IPS-11a (cell line): ENCODE results near the gene CAMTA1.
A peak's percentile ranks its signal among the peaks of the same experiment; 100 is the strongest.
"Not testable (repeated sequence)": the region's sequence is repeated elsewhere in the genome, so short reads cannot be mapped to it uniquely, and the experiment has no call there.

ENCODE experiments used
- H3K4me3 ChIP-seq: one replicate; pipeline ENCODE4 v1.5.1; 2013; ENCODE audit warnings: low read depth, low read length, control low read depth

The CAMTA1 gene

DNA sequence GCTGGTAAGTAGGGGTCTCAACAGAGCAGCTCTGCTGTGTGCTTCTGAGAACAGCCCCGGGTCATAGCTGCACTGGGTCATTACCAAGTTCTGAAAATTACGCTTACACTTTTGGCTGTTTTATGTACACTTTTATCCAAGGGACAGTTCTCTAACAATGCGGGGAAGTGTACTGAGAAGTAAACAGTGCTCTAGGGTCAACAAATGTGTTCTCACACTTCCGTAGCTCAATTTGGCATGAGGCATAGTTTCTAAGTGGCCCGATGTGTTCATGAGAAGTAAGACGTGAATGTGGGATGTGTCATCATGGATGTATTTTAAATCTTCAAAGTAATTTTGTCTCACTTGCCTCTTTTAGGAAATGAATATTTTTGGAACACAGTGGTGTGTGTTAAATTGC, 975.0 kb downstream of the CAMTA1 start:
- no peak overlapping the region for H3K4me3 ChIP-seq

DNA sequence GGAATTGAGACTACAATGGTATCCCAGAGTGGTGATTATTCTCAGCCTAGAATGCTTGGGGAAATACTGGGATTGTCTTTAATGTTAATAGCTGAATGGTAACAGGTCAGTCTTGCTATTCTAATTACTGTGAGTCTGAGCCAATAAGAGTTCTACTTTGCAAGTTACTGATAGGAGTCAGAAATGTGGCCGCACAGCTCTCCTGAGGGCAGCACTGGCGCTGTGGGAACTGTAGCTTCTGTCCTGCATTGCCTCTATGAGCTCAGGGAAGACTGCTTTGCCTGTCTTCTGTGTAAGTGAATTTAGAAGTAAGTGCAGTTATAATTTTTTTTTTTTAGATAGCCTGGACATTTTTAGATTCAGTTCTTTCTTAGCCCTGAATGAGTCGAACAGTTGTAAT, 975.8 kb downstream of the CAMTA1 start:
- no peak overlapping the region for H3K4me3 ChIP-seq

DNA sequence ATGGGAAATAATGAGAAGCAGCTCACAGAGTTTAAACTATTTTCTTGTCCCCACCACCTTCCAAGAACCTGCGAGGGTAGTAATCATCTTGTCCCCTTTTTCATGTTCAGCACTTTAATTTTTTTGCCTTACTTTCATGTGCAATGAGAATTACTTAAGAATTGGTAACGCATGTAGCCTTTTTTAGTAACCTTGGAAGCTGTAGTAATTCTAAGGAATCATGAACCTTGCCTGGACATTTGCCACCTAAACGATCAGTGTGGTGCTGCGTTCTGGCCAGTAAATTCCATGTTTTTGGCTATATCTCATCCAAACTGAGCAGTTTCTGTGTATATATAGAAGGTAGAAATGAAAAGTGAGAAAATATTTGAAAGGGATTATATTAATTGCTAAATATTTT, 981.9 kb downstream of the CAMTA1 start:
- no peak overlapping the region for H3K4me3 ChIP-seq

DNA sequence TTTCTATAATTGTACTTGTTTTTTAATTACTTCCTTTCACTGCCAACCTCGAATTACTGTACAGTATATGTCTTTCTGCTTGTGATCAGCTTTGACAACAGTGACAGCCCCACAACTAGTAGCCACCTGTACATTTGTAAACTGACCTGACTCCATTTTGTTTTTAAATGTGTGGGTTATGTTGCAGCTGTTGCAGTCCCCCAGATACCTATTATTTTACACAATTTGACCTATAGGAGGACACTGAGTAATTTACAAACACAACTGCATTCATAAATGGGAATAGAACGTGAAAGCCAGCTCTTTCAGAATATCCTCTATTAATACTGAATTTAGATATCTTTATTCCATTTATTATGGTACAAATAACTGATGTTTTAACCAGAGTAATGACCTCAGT, 983.3 kb downstream of the CAMTA1 start:
- no peak overlapping the region for H3K4me3 ChIP-seq

DNA sequence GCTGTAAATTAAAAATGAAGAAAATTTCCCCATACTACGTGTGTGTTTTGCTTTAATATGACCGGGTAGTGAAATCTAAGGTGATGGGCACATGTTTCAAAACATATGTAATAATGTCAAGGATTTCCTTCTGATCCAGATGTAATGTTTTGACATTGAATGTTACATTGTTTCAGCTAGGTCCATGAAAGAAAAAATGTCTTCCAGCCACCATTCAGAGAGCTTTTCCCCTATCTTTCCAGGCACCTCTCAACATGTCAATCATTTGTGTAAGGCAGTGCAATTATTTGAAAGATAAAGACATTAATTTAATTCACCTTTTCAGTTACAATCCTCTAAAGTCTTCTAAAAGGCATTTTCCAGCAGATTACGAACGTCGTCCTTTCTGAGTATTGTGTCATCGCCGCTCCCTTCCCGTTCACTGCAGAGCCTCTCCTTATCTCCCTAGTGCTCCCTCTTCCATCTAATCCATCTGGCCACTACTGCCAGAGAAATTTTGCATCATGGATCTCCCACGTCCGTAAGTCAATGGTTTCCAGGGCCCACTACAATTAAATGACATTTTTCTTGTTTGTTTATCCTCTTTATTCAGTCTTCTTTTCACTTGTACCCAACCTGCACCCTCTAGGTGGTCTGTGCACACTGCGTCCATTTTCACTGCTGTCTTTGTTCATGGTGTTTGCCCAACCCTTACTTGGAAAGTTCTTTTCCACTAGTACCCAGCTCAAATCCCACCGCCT, 984.6 kb downstream of the CAMTA1 start:
- no peak overlapping the region for H3K4me3 ChIP-seq

DNA sequence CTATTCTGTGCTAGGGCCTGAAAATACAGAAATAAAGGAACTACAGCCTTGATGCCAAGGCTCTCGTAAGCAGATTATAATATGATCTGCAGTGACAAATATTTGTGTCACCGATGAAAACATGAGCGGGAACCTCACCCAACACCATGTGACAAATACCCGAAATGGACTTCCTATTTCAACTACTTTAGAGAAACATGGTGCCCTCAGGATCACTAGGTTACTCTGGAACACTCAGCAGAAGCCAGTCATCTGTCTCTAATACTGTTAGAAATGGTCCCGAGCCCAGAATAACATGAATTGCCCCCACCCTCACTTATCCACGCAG, 985.4 kb downstream of the CAMTA1 start:
- peak overlapping the region; percentile 59 for H3K4me3 ChIP-seq

DNA sequence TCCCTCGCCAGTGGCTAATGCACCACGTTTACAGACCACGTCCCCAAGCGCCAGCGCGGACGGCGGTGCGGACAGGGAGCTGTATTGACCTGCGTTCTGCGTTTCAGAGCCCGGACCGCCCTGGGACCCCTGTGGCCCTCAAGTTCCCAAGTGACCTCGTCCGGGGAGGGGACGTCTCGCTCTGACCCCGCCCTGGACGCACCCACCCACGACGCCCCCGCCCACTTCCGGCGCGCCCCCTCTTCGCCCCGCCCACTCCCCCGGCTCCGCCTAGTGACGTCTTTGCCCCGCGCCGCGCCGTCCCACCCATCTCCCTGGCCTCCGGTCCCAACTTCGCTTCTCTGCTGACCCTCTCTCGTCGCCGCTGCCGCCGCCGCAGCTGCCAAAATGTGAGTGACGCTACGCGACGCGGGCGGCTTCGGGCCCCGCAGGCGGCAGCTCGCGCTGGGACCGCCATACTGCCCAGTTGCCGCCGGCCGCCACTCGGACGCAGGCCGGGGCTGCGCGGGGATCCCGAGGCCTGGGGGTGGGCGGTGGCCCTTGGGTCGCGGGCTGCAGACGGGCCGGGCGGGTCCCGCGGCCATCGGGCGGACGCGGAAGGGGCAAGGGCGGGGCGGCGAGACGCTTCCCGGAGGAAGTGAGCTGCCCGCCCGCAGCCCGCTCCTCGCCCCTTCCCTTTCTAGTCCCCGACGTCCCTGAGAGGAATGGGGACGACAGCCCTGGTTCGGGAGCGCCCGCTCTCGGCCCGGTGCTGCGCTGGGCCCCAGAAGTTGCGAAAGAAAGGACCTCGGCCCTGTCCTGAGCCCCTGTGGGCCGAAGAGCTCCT, 986.0 kb downstream of the CAMTA1 start, which contains the start of gene VAMP3:
VAMP3 (plus strand) TSS at position 300 of the 826 bp plus-strand sequence; CDS start at position 388, 88 bp downstream.
- peak within 1 kb of the TSS; percentile 84 for H3K4me3 ChIP-seq

DNA sequence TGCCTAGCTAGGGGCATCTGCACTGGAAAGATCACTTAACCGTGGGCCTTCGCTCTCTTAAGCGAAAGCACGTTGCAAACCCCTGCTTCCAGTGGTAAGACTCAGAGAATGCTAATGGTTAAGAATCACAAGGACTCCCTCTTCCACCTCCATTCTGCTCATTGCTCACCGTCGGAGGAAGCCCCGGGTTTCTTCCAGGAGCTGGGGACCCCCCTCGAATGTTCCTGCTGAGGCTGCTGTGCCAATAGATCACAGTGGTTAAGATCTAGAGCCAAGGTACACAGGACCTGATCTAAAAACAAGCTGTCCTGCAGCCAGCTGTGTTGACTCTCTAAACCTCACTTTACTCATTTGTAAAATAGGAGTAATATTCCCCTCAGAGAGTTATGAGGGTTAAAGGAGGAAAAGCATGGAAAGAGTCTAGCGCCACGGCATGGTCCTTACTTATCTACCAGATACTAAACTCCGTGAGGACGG, 986.6 kb downstream of the CAMTA1 start:
- H3K4me3 ChIP-seq: peak overlapping the region; percentile 84

DNA sequence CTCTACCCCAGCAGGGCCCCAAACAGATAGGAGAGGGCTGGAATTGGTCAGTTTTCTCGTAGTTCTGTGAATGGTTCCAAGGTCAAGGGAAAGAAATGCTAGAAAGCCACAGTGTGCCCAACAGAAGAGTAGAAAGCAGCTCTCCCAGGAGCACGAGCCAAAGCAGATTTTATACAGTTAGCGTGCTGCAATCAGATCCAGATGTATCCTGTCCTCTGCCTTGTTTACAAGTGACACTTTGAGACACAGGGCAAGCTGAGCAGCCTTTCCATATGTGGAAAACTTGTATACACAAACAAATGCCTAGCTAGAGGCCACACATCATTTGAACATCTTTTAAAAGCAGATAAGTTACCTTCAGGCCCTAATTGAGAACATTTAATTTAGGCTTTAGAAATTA, 992.3 kb downstream of the CAMTA1 start:
- H3K4me3 ChIP-seq: no peak overlapping the region

DNA sequence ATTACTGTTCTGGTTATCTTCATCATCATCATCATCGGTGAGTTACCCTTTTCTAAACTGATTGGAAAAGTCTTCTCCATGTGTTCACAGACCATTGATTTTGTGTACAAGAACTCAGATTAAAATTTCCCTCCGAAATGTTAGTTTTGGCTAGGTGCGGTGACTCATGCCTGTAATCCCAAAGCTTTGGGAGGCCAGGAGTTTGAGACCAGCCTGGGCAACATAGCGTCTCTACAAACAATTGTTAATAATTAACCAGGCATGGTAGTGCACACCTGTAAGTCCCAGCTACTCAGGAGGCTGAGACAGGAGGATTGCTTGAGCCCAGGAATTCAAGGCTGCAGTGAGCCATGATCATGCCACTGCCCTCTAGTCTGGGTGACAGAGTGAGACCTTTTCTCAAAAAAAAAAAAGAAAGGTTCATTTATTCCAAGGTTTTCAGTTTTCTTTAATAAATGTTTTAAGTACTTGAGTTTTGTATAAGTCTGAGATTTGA, 992.9 kb downstream of the CAMTA1 start:
- no peak overlapping the region for H3K4me3 ChIP-seq

DNA sequence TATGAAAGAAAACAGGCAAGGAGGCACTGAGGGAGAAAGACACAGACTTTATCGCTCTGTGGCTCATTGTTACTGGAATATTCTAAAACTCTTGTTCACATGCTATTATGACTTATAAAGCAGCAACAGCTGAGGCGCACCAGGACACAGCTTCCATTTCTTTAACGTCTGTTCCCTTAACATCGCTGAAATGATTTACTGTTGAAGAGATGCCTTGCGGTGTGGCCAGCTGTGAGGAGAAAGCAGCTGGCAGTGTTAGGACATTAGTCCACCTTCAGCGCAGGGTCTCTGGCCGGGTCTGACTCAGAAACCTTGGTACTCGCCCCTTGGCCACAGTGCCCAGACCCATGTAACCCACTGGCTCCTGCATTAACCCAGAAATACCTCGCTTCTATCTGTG, 995.7 kb downstream of the CAMTA1 start:
- H3K4me3 ChIP-seq: no peak overlapping the region

DNA sequence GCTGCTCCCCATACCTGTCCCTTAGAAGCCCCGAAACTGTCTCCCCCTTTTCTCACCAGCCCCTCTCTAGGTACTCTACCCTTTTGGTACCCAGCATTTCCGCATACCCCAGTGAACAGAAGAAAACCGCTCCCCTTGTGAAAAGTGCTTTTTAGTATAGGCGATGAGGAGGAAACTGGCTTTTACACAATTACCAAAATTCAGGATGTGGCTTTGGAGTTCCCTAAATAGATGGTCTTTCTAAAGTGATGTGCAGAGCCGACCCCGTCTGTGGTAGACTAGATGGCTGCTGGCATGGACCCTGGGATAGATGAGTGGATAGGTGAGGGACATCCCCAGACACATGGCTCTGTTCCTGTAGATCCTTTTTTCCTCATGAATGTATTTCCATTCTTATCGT, 996.2 kb downstream of the CAMTA1 start:
- no peak overlapping the region for H3K4me3 ChIP-seq

DNA sequence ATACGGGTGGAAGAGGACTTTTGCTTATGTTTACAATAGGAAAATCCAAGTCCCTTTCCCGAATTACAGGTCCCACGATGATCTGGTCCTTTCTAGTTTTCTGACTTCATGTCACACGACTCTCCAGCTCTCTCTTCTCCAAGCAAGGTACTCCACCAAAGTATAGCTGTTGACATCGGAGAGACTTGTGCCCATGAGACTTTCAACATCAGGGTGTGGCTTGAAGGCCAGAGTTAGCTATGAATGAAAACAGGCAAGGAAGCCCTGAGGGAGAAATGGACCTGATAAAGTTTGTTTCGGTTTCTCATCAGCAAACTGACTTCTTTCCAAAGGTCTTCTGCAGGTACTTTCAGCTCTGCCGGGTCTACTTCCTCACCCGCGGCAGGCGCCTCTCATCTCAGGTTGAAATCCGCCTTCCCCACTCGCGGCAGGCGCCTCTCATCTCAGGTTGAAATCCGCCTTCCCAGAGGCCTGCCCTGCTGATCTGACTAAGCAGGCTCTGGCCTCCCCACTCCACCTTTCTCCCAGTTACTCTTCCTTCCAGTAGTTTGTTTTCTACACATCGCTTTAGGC, 996.8 kb downstream of the CAMTA1 start:
- no peak overlapping the region for H3K4me3 ChIP-seq

DNA sequence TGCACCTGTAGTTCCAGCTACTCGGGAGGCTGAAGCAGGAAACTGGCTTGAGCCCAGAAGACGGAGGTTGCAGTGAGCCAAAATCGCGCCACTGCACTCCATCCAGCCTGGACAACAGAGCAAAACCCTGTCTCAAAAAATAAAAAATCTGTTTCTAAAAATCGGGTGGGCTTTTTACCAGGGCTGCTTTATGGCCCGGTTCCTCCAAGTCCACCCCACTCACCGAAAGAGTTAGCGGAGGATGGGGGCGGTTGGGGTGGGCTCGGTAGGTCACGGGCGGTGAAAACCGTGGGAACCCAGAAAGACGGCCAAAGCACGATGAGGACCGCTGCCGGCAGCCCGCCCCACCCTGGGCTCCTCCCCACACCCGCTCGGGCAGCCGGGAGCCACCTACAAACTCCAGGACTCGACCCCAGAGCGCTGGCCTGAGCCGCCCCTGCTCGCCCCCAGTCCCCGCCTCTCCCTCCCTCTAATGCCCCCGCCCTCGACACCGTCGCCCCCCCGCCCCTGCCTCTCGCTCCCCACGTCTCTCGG, 998.0 kb downstream of the CAMTA1 start:
- H3K4me3 ChIP-seq: peak overlapping the region; percentile 56

DNA sequence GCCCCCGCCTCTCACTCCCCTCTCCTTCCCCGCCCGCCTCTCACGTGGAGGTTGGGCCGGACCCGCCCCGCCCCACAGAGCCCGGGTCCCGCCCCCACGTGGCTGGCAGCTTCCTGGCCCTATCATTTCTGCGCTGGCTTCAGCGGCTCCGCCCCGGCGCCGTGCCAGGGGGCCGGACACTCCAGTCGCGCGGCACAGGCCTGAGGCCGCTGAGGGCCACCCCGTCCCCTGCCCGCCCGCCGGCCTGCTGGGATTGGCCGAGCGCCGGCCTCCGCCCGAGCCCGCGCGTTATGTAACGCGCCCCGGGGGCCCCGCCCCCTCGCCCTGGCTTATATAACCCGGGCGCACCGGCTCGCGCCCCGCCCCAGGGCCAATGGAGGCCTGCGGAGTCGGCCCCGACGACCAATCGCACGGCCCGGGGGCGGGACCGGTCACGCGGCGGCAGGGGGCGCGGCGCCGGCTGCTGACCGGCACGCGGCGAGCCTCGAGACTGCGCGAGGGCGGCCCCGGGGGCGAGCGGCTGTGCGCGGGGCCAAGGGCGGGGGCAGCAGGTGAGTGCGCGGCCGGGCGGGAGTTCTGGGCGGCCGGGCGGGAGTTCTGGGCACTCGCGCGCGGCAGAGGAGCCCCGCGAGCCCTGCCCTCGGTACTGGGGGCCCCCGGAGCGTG, 998.7 kb downstream of the CAMTA1 start, which contains the start of gene PER3:
PER3 (plus strand) TSS at position 466 of the 666 bp plus-strand sequence. CDS start 587 bp downstream, outside the sequence.
- peak within 1 kb of the TSS; percentile 56 for H3K4me3 ChIP-seq

DNA sequence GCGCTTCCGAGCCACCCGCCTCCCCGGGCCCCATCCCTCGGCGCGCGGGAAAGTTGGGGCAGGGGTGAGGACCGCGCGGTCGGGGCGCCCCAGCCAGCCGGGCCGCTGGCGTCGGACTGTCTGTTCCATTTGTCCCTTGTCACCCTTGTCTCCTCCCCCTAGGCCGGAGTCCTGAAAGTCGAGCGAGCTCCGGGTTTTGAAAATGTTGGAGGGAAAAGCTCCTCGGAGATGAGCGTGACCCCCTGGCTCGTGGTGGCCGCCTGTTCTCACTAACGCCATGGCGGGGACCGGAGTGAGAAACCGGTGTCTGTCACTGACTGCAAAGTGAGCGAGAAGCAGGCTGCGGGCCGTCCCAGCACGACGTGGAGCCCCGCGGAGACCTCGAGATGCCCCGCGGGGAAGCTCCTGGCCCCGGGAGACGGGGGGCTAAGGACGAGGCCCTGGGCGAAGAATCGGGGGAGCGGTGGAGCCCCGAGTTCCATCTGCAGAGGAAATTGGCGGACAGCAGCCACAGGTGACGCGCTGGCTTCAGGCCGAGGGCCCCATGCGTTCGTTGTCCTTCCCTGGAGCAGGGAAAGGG, 999.3 kb downstream of the CAMTA1 start:
- no peak overlapping the region for H3K4me3 ChIP-seq

DNA sequence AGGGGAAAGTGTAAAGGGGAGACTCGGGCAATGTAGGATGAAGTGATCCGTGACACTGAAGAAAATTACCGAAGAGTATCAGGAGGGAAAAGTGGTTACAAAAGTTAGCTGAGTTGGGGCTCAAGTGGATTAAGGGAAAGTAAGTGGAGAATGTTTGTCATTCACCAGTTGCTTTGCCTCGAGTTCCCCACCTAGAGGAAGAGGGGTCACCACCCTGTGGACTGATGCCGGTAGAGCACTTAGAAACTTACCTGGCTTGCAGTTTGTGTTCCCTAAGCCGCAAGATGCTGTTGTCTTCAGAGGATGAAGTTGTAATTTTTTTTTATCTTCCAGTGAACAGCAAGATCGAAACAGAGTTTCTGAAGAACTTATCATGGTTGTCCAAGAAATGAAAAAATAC, 999.9 kb downstream of the CAMTA1 start:
- no peak overlapping the region for H3K4me3 ChIP-seq

DNA sequence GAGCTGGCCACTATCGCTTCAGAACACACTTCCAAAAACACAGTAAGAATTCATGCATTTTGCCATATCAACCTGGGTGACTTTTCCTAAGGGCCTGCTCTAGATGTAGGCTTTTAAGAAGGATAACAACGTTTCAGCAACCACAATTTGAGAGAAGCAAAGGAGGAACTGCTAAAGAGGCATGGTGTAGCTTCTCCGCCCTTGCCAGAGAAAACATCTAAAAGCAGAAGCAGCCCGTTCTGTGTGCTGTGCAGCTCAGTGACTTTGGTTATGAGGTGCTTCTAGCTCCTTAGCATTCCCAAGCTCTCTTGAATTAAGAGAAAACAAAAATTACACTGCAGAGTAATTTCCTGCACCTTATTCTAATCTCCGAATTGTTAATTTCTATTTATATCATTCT, 1001.5 kb downstream of the CAMTA1 start:
- no peak overlapping the region for H3K4me3 ChIP-seq

DNA sequence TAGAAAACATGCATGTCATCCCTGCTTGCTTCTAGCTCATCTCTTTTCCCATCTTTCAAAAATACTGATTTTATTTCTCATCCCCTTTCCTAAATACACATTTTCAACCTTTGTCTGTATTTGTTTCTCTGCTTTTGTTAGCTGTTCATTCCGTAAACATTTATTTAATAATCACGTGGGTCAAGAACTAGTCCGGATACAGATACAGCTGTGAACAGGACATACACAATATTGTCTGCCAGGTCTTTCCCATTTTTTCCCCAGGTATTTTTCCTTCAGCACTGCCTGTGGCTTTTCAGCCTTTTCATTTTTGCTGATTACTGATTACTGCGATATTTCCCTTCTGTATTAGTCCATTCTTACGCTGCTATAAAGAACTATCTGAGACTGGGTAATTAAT, 1004.6 kb downstream of the CAMTA1 start:
- H3K4me3 ChIP-seq: no peak overlapping the region

DNA sequence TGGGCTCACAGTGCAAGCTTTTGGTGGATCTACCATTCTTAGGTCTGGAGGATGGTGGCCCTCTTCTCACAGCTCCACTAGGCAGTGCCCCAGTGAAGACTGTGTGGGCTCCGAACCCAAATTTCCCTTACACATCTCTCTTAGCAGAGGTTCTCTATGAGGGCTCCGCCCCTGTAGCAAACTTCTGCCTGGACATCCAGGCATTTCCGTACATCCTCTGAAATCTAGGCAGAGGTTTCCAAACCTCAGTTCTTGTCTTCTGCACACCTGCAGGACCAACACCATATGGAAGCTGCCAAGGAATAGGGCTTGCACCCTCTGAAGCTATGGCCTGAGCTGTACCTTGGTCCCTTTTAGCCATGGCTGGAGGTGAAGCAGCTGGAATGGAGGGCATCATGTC, 1005.8 kb downstream of the CAMTA1 start:
- H3K4me3 ChIP-seq: not testable (repeated sequence)
